ENCODE results near the gene SERGEF. TPM values are rescaled to one million over a fixed set of nuclear protein-coding genes. Genes with fewer than 3 reads are reported as not detected.

The SERGEF gene
- polyA plus RNA-seq, 1 of the 3 experiments (the other 2 are of a cell fraction) = 23.1 TPM

GRCh38 chr11:17748044-17748443 is 264.8 kb downstream of the SERGEF start:
- Histone ChIP-seq H3K4me3 (ENCODE audit: low read depth in 2 of 2, low read length in 1 of 2) (no peak overlapping the region), H3K27me3 (ENCODE audit: insufficient read depth) (no peaks in the 10 kb centered on the region), H3K79me2 (ENCODE audit: insufficient read depth) (no peaks in the 10 kb centered on the region), H3K27ac (ENCODE audit: low read depth in 2 of 2, low read length in 1 of 2) (no peak overlapping the region), H3K9ac (no peak overlapping the region), H3K9me2 (no peaks in the 10 kb centered on the region), H4K20me1 (ENCODE audit: insufficient read depth) (no peaks in the 10 kb centered on the region), H2AFZ (ENCODE audit: low read depth) (no peak overlapping the region), H3K9me3 (no peaks in the 10 kb centered on the region), H3K36me3 (replicated peaks in 1 of 2; ENCODE audit: control insufficient read depth in 1 of 2, insufficient read depth in 2 of 2, low read length in 1 of 2) (no peaks in the 10 kb centered on the region), H3K4me2 (no peak overlapping the region), H3K4me1 (ENCODE audit: control insufficient read depth in 1 of 2, insufficient read depth in 2 of 2, low read depth in 1 of 2, low read length in 1 of 2) (no peaks in the 10 kb centered on the region; a peak in 1 of 4 replicates), H3F3A (replicated peaks; ENCODE audit: insufficient read depth) (no peaks in the 10 kb centered on the region)
- ChIA-PET POLR2A (interaction anchor here (1.1 kb wide), 1 partner anchor 17 kb away, joined by 4 read pairs; no protein-coding TSS in a partner anchor), CTCF (interaction anchor here (1.4 to 2.1 kb wide), 3 partner anchors 13 to 18 kb away, joined by 3 to 12 read pairs (median 9); no protein-coding TSS in a partner anchor)
- 80% methylated on average over 8 of the region's 8 CpGs for WGBS (ENCODE audit: low lambda C conversion rate)
- no peak for DNase-seq
- TF ChIP-seq JUND (IDR thresholded peaks at IDR 0.05) = no peak

DNA sequence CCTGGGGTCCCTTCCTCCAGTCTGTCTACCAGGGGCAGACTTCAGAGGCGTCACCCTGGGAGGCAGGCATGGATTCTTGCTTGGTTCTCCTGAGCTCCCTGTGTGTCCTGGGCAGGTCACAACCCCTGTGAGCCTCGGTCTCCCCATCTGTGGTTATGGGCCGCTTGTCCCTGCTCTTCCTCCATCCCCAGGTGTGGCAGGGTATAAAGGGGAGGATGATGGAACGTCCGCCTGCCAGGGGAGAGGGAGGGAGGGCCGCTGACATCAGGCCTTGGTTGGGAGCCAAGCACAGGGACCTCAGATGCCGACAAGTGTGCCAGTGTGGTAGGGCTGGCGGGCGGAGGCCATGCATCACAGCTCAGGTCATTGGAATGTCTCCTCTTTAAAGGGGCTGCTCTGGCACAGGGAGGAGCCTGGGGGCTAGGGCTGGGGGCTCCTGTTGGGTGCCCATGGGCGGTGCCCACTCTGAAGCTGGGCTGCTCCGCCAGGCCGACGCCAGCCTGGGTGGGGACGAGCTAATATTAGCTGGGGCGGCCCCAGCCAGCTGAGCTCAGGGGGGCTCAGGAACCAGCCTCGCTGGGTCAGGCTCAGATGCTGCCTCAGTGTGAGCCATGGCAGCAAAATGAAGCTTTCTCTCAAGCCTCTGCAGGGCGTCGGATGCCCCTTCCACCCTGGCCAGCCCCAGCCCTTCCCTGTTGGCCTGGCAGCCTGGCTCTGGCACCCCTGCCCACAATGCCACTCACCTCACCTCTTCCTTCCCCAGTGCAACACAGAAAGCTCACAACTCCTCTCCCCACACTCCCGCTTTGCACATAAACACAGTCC is 265.5 kb downstream of the SERGEF start:
- no peaks in the 10 kb centered on the region for H3K27me3 ChIP-seq (ENCODE audit: insufficient read depth)
- no peaks in the 10 kb centered on the region for H3K4me1 ChIP-seq (ENCODE audit: control insufficient read depth in 1 of 2, insufficient read depth in 2 of 2, low read depth in 1 of 2, low read length in 1 of 2)
- no peaks in the 10 kb centered on the region for H3K79me2 ChIP-seq (ENCODE audit: insufficient read depth)
- H3K27ac ChIP-seq (ENCODE audit: low read depth in 2 of 2, low read length in 1 of 2) = no peak overlapping the region
- WGBS (ENCODE audit: low lambda C conversion rate) = 57% methylated on average over 2 of the region's 19 CpGs
- no peaks in the 10 kb centered on the region for H3K36me3 ChIP-seq (replicated peaks in 1 of 2; ENCODE audit: control insufficient read depth in 1 of 2, insufficient read depth in 2 of 2, low read length in 1 of 2)
- no peaks in the 10 kb centered on the region for H4K20me1 ChIP-seq (ENCODE audit: insufficient read depth)
- no peak overlapping the region for H3K4me3 ChIP-seq (ENCODE audit: low read depth in 2 of 2, low read length in 1 of 2)
- H3K9me2 ChIP-seq = no peaks in the 10 kb centered on the region
- TF ChIP-seq GATA2 (CRISPR knock-in tag; IDR thresholded peaks at IDR 0.05) = no peak
- no peak for TF ChIP-seq TEAD4 (IDR thresholded peaks at IDR 0.05; ENCODE audit: borderline replicate concordance, insufficient read depth)
- no peak for TF ChIP-seq POLR2AphosphoS5 (IDR thresholded peaks at IDR 0.05; ENCODE audit: low read depth, low read length)
- no peak for TF ChIP-seq NRF1 (IDR thresholded peaks at IDR 0.05; ENCODE audit: low read depth, low read length)
- no peak for TF ChIP-seq RXRA (IDR thresholded peaks at IDR 0.05; ENCODE audit: borderline replicate concordance, low read depth)
- TF ChIP-seq MEF2A (IDR thresholded peaks at IDR 0.05; ENCODE audit: borderline replicate concordance, low read depth) = no peak
- no peak for TF ChIP-seq FOSL2 (IDR thresholded peaks at IDR 0.05; ENCODE audit: borderline replicate concordance, low read depth)
- TF ChIP-seq, protein P1, sequence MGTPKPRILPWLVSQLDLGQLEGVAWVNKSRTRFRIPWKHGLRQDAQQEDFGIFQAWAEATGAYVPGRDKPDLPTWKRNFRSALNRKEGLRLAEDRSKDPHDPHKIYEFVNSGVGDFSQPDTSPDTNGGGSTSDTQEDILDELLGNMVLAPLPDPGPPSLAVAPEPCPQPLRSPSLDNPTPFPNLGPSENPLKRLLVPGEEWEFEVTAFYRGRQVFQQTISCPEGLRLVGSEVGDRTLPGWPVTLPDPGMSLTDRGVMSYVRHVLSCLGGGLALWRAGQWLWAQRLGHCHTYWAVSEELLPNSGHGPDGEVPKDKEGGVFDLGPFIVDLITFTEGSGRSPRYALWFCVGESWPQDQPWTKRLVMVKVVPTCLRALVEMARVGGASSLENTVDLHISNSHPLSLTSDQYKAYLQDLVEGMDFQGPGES (IDR thresholded peaks at IDR 0.05; ENCODE audit: low read depth, low read length) = no peak
- no peak for TF ChIP-seq EP300 (IDR thresholded peaks at IDR 0.05; ENCODE audit: borderline replicate concordance in 1 of 2, low read depth in 1 of 2, low read length in 1 of 2)
- no peak for TF ChIP-seq RFX5 (IDR thresholded peaks at IDR 0.05; ENCODE audit: low read length)
- TF ChIP-seq, protein P2, sequence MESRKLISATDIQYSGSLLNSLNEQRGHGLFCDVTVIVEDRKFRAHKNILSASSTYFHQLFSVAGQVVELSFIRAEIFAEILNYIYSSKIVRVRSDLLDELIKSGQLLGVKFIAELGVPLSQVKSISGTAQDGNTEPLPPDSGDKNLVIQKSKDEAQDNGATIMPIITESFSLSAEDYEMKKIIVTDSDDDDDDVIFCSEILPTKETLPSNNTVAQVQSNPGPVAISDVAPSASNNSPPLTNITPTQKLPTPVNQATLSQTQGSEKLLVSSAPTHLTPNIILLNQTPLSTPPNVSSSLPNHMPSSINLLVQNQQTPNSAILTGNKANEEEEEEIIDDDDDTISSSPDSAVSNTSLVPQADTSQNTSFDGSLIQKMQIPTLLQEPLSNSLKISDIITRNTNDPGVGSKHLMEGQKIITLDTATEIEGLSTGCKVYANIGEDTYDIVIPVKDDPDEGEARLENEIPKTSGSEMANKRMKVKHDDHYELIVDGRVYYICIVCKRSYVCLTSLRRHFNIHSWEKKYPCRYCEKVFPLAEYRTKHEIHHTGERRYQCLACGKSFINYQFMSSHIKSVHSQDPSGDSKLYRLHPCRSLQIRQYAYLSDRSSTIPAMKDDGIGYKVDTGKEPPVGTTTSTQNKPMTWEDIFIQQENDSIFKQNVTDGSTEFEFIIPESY (IDR thresholded peaks at IDR 0.05; ENCODE audit: borderline replicate concordance, low read depth) = no peak
- TF ChIP-seq GABPA (IDR thresholded peaks at IDR 0.05; ENCODE audit: low read depth) = no peak
- no peak for TF ChIP-seq USF1 (IDR thresholded peaks at IDR 0.05; ENCODE audit: borderline replicate concordance, low read depth)
- TF ChIP-seq RAD21 (IDR thresholded peaks at IDR 0.05; ENCODE audit: low read length) = no peak
- TF ChIP-seq MXI1 (IDR thresholded peaks at IDR 0.05; ENCODE audit: low read depth, low read length) = no peak
- no peak for TF ChIP-seq EZH2phosphoT487 (IDR thresholded peaks at IDR 0.05; ENCODE audit: borderline replicate concordance, low read depth)
- TF ChIP-seq TCF12 (IDR thresholded peaks at IDR 0.05) = no peak
- TF ChIP-seq YY1 (IDR thresholded peaks at IDR 0.05; ENCODE audit: low read depth) = no peak
- TF ChIP-seq NFIC (IDR thresholded peaks at IDR 0.05; ENCODE audit: borderline replicate concordance) = no peak
- no peak for TF ChIP-seq FOXJ3 (CRISPR knock-in tag; IDR thresholded peaks at IDR 0.05)
- no peak overlapping the region for H2AFZ ChIP-seq (ENCODE audit: low read depth)
- ChIA-PET POLR2A (interaction anchor here (1.1 kb wide), 1 partner anchor 16 kb away, joined by 4 read pairs; no protein-coding TSS in a partner anchor), CTCF (interaction anchor here (1.0 to 2.1 kb wide), 5 partner anchors 9 to 226 kb away, joined by 3 to 12 read pairs (median 7); no protein-coding TSS in a partner anchor)
- no peaks in the 10 kb centered on the region for H3K9me3 ChIP-seq
- DNase-seq = no peak
- no peak overlapping the region for H3K4me2 ChIP-seq
- no peak overlapping the region for H3K9ac ChIP-seq
- H3F3A ChIP-seq (replicated peaks; ENCODE audit: insufficient read depth) = no peaks in the 10 kb centered on the region

Data from SK-N-SH (cell line).